ENCODE results near the gene TSHZ2.
"Not testable (repeated sequence)": the region's sequence is repeated elsewhere in the genome, so short reads cannot be mapped to it uniquely, and the experiment has no call there.

TSHZ2 gene

GRCh38 chr20:53500651-53501050, 528.5 kb downstream of the TSHZ2 start:
- H3K79me2 ChIP-seq (ENCODE audit: insufficient read depth, low read length), result no peaks in the 10 kb centered on the region
- peaks cover 5% of the 10 kb centered on the region; the same call in 1 of the 2 replicates for H3K27me3 ChIP-seq (ENCODE audit: insufficient read depth, low read length)
- no peak overlapping the region for H3K27ac ChIP-seq (ENCODE audit: low read depth, low read length, poor library complexity, severe bottlenecking)
- TF ChIP-seq EZH2 (IDR thresholded peaks at IDR 0.05; ENCODE audit: borderline replicate concordance, low read length), result no peak
- no peak for TF ChIP-seq CTCF (IDR thresholded peaks at IDR 0.05; ENCODE audit: low read length)
- no peak overlapping the region for H3K4me2 ChIP-seq (ENCODE audit: low read length)
- H3F3A ChIP-seq (ENCODE audit: insufficient read depth, low read length), result no peaks in the 10 kb centered on the region
- H4K20me1 ChIP-seq (ENCODE audit: insufficient read depth, low read length), result no peaks in the 10 kb centered on the region
- no peaks in the 10 kb centered on the region for H3K9me2 ChIP-seq (ENCODE audit: low read depth, low read length)
- no peak overlapping the region for H3K9ac ChIP-seq (ENCODE audit: low read length)
- no peaks in the 10 kb centered on the region for H3K36me3 ChIP-seq (ENCODE audit: insufficient read depth, low read length)
- no peak overlapping the region for H3K4me3 ChIP-seq (ENCODE audit: low read depth, low read length, poor library complexity, severe bottlenecking)
- H3K9me3 ChIP-seq (ENCODE audit: low read length), result no peaks in the 10 kb centered on the region
- no peak overlapping the region for H2AFZ ChIP-seq (ENCODE audit: low read length)
- no peaks in the 10 kb centered on the region for H3K4me1 ChIP-seq (ENCODE audit: insufficient read depth, low read length, severe bottlenecking)

GRCh38 chr20:53502820-53503219, 530.7 kb downstream of the TSHZ2 start:
- no peak overlapping the region for H2AFZ ChIP-seq (ENCODE audit: low read length)

GRCh38 chr20:53503517-53503919, 531.4 kb downstream of the TSHZ2 start:
- H4K20me1 ChIP-seq (ENCODE audit: insufficient read depth, low read length), result no peaks in the 10 kb centered on the region
- H3K27ac ChIP-seq (ENCODE audit: low read depth, low read length, poor library complexity, severe bottlenecking), result no peak overlapping the region
- H3K4me1 ChIP-seq (ENCODE audit: insufficient read depth, low read length, severe bottlenecking), result no peaks in the 10 kb centered on the region
- H3K4me3 ChIP-seq (ENCODE audit: low read depth, low read length, poor library complexity, severe bottlenecking), result no peak overlapping the region
- H3K9me2 ChIP-seq (ENCODE audit: low read depth, low read length), result no peaks in the 10 kb centered on the region
- no peaks in the 10 kb centered on the region for H3K27me3 ChIP-seq (ENCODE audit: insufficient read depth, low read length)
- no peak overlapping the region for H2AFZ ChIP-seq (ENCODE audit: low read length)
- no peaks in the 10 kb centered on the region for H3K9me3 ChIP-seq (ENCODE audit: low read length)
- no peaks in the 10 kb centered on the region for H3K79me2 ChIP-seq (ENCODE audit: insufficient read depth, low read length)
- no peaks in the 10 kb centered on the region for H3F3A ChIP-seq (ENCODE audit: insufficient read depth, low read length)
- TF ChIP-seq CTCF (IDR thresholded peaks at IDR 0.05; ENCODE audit: low read length) (no peak), EZH2 (IDR thresholded peaks at IDR 0.05; ENCODE audit: borderline replicate concordance, low read length) (no peak)
- no peaks in the 10 kb centered on the region for H3K36me3 ChIP-seq (ENCODE audit: insufficient read depth, low read length)
- H3K4me2 ChIP-seq (ENCODE audit: low read length), result no peak overlapping the region
- no peak overlapping the region for H3K9ac ChIP-seq (ENCODE audit: low read length)

More at GRCh38 chr20:53502820-53503219, 530.7 kb downstream of the TSHZ2 start:
- Histone ChIP-seq H3K9me2 (ENCODE audit: low read depth, low read length) (no peaks in the 10 kb centered on the region), H3K79me2 (ENCODE audit: insufficient read depth, low read length) (no peaks in the 10 kb centered on the region), H3K4me3 (ENCODE audit: low read depth, low read length, poor library complexity, severe bottlenecking) (no peak overlapping the region), H3K27me3 (ENCODE audit: insufficient read depth, low read length) (no peaks in the 10 kb centered on the region), H3K9ac (ENCODE audit: low read length) (no peak overlapping the region), H3K9me3 (ENCODE audit: low read length) (no peaks in the 10 kb centered on the region), H3K27ac (ENCODE audit: low read depth, low read length, poor library complexity, severe bottlenecking) (no peak overlapping the region), H3K4me2 (ENCODE audit: low read length) (no peak overlapping the region), H4K20me1 (ENCODE audit: insufficient read depth, low read length) (no peaks in the 10 kb centered on the region), H3K36me3 (ENCODE audit: insufficient read depth, low read length) (no peaks in the 10 kb centered on the region), H3F3A (ENCODE audit: insufficient read depth, low read length) (no peaks in the 10 kb centered on the region), H3K4me1 (ENCODE audit: insufficient read depth, low read length, severe bottlenecking) (no peaks in the 10 kb centered on the region)
- no peak for TF ChIP-seq EZH2 (IDR thresholded peaks at IDR 0.05; ENCODE audit: borderline replicate concordance, low read length)
- no peak for TF ChIP-seq CTCF (IDR thresholded peaks at IDR 0.05; ENCODE audit: low read length)

GRCh38 chr20:53504106-53504505, 531.9 kb downstream of the TSHZ2 start:
- H3K4me3 ChIP-seq (ENCODE audit: low read depth, low read length, poor library complexity, severe bottlenecking); H3K79me2 ChIP-seq (ENCODE audit: insufficient read depth, low read length); H3K4me1 ChIP-seq (ENCODE audit: insufficient read depth, low read length, severe bottlenecking); H3K36me3 ChIP-seq (ENCODE audit: insufficient read depth, low read length); H2AFZ ChIP-seq (ENCODE audit: low read length); H3F3A ChIP-seq (ENCODE audit: insufficient read depth, low read length); H3K9me2 ChIP-seq (ENCODE audit: low read depth, low read length); H3K9ac ChIP-seq (ENCODE audit: low read length); H3K27me3 ChIP-seq (ENCODE audit: insufficient read depth, low read length); H3K27ac ChIP-seq (ENCODE audit: low read depth, low read length, poor library complexity, severe bottlenecking); H4K20me1 ChIP-seq (ENCODE audit: insufficient read depth, low read length); H3K4me2 ChIP-seq (ENCODE audit: low read length); H3K9me3 ChIP-seq (ENCODE audit: low read length): not testable (repeated sequence)

Measured in OCI-LY1 (cell line).